Measurements from ENCODE around the gene OSMR. TPM values are rescaled to one million over a fixed set of nuclear protein-coding genes. Genes with fewer than 3 reads are reported as not detected.
A peak's percentile ranks its signal among the peaks of the same experiment; 100 is the strongest.

OSMR gene
- total RNA-seq, result 10 to 100 TPM; 13.5 to 18.3 TPM
- 12.9 TPM for polyA plus RNA-seq (ENCODE audit: insufficient read depth, low read depth, low replicate concordance)
- long read RNA-seq, donor 1, result 0 reads
- long read RNA-seq, donor 2, result 0 reads

DNA sequence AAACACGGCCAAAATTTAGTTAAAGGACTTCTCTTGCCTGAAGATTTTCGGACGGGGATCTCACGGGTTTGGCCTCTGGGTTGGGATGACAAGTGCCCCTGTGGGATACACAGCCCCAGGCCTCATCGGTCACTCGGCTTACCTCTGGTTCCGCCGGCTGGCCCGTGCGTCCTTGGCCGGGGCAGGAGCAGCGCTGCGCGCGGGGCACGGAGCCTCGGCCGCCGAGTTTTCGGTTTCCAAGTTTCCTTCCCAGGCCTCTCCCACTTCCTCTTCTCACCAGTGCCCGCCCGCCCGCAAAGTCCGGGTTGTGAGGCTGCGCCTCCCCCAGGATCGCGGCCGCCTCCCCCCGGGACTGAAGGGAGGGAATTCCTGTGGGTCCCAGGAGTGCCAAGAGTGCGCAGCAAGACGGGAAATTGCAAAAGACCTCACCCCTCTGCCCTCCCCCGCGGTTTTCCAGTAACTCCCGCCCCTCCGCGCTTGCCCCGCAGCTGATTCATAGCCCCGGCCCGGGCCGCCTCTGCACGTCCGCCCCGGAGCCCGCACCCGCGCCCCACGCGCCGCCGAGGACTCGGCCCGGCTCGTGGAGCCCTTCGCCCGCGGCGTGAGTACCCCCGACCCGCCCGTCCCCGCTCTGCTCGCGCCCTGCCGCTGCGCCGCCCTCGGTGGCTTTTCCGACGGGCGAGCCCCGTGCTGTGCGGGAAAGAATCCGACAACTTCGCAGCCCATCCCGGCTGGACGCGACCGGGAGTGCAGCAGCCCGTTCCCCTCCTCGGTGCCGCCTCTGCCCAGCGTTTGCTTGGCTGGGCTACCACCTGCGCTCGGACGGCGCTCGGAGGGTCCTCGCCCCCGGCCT lies at the start of gene OSMR:
OSMR (plus strand) TSS at position 487 of the 853 bp plus-strand sequence. CDS start 23,033 bp downstream, outside the sequence.
- Histone ChIP-seq H3K9me3 (no peaks in the 10 kb centered on the region), H3K36me3 (ENCODE audit: low read depth, missing control alignments) (no peaks in the 10 kb centered on the region), H3K4me3 (peak within 1 kb of the TSS; percentile 75 to 78), H3K4me1 (no peaks in the 10 kb centered on the region), H3K27ac (peak within 1 kb of the TSS; percentile 78 to 88), H3K27me3 (no peaks in the 10 kb centered on the region)
- intact Hi-C loops (cut with DNase I; ENCODE audit: low total_unique reads), result no loop called here
- peak; percentile 85 for DNase-seq
- no peak for TF ChIP-seq POLR2A (IDR thresholded peaks at IDR 0.05)
- TF ChIP-seq, protein P1, sequence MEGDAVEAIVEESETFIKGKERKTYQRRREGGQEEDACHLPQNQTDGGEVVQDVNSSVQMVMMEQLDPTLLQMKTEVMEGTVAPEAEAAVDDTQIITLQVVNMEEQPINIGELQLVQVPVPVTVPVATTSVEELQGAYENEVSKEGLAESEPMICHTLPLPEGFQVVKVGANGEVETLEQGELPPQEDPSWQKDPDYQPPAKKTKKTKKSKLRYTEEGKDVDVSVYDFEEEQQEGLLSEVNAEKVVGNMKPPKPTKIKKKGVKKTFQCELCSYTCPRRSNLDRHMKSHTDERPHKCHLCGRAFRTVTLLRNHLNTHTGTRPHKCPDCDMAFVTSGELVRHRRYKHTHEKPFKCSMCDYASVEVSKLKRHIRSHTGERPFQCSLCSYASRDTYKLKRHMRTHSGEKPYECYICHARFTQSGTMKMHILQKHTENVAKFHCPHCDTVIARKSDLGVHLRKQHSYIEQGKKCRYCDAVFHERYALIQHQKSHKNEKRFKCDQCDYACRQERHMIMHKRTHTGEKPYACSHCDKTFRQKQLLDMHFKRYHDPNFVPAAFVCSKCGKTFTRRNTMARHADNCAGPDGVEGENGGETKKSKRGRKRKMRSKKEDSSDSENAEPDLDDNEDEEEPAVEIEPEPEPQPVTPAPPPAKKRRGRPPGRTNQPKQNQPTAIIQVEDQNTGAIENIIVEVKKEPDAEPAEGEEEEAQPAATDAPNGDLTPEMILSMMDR (IDR thresholded peaks at IDR 0.05), result no peak
- WGBS, 2 donors, result 1 to 2% methylated on average over 38 to 79 of the region's 89 CpGs

DNA sequence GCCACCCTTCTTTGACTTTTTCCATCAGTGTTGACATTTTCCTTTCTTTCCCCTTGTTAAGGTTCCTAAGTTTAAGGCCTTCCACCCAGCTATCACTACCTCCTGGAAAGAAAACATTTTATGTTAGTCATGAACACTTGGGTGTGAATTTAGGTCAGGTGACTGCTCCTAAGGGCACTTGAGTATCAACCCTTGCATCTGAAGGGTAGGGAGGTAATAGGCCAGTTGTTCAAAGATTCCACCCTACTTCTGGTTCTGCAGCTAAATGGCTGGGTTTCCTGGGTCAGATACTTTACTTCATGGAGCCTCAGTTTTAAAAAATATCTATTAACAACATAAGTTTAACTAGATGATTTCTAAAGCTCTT lies 49.1 kb upstream of the OSMR start:
- no peaks in the 10 kb centered on the region for H3K27me3 ChIP-seq
- no peak for DNase-seq

DNA sequence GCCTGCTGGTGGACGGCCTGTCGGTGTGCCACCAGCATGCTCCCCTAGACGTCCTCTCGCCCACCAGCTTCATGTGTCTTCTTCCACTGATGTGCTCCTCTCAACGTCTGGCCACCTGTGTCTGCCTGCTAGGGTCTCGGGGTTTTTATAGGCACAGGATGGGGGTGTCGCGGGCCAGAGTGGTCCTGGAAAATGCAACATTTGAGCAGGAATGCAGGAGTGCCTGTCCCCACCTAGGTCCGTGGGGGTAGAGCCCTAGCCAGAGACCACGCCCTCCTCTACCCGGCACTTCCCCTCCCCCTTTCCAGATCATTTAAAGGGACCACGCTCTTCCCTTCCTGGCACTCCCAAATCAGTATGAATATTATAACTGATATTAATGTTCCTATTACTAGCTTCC lies 48.0 kb upstream of the OSMR start:
- Histone ChIP-seq H3K9me3 (no peaks in the 10 kb centered on the region), H3K36me3 (ENCODE audit: low read depth, missing control alignments) (no peaks in the 10 kb centered on the region), H3K27me3 (no peaks in the 10 kb centered on the region), H3K27ac (no peak overlapping the region), H3K4me3 (peak overlapping the region; percentile 15 to 47), H3K4me1 (peaks cover 25% of the 10 kb centered on the region)
- DNase-seq, result peak; percentile 35
- intact Hi-C loops (cut with DNase I; ENCODE audit: low total_unique reads), result no loop called here
- 69 to 73% methylated on average over 11 to 12 of the region's 12 CpGs for WGBS, 2 donors
- TF ChIP-seq POLR2A (IDR thresholded peaks at IDR 0.05), result no peak
- TF ChIP-seq, protein P1 (IDR thresholded peaks at IDR 0.05), result no peak

More for the DNA sequence above, 49.1 kb upstream of the OSMR start:
- intact Hi-C loops (cut with DNase I; ENCODE audit: low total_unique reads), result no loop called here
- Histone ChIP-seq H3K9me3 (no peaks in the 10 kb centered on the region), H3K27ac (peak overlapping the region; percentile 18 to 82), H3K36me3 (ENCODE audit: low read depth, missing control alignments) (no peaks in the 10 kb centered on the region), H3K4me3 (no peak overlapping the region), H3K4me1 (peaks cover 25% of the 10 kb centered on the region)
- TF ChIP-seq POLR2A (IDR thresholded peaks at IDR 0.05), result no peak
- TF ChIP-seq, protein P1 (IDR thresholded peaks at IDR 0.05), result no peak

DNA sequence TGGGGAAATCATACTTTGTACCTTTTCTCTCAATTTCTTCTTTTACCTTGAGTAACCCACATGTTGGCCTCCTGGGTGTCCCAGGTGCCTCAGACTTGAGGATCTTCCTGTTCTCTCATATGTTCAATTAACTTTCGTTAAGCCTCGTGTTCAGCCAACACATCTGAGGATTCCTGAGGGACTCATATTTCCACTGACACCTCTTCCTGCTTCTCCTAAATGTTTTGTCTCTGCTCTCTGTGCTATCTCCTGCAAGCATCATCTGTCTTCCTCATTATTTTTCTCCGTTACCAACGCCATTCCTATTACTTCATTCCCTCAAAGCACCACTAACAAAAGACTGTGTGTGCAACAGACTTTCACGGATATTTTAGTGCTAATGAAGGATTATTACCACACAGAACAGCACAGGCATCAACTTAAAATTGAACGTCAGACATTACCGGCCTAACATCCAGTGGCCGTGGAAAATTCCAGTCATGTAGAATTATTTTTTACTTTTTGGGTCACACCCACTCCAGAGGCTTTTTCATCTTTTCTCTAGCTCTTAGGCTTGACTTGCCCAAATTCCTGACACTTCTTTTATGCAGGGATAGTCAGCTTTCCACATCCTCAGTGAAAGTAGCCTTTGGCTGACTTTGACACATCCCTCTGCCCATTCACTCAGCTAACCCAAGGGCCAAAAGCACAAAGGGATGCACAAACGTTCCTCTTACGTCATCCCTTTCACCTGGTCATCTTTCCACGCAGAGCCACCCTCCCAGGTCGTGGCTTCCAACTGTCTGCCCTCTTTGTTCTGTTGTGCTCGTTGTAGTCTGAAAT lies 46.0 kb upstream of the OSMR start:
- peaks cover 25% of the 10 kb centered on the region for H3K4me1 ChIP-seq
- 54 to 61% methylated on average over 13 of the region's 13 CpGs for WGBS, 2 donors

More for the DNA sequence above, 46.0 kb upstream of the OSMR start:
- intact Hi-C loops (cut with DNase I; ENCODE audit: low total_unique reads), result loop anchor here (10.0 kb wide), 1 partner anchor 355 kb away; no protein-coding TSS in a partner anchor
- TF ChIP-seq, protein P1 (IDR thresholded peaks at IDR 0.05), result no peak
- TF ChIP-seq POLR2A (IDR thresholded peaks at IDR 0.05), result no peak
- H3K27me3 ChIP-seq, result no peaks in the 10 kb centered on the region
- no peaks in the 10 kb centered on the region for H3K9me3 ChIP-seq
- H3K27ac ChIP-seq, result peak overlapping the region; percentile 0 to 71
- H3K36me3 ChIP-seq (ENCODE audit: low read depth, missing control alignments), result no peaks in the 10 kb centered on the region
- no peak overlapping the region for H3K4me3 ChIP-seq
- DNase-seq, result no peak

Data from testis (tissue), 5 donors.